Right hindlimb (tissue), 1 donor: Measurements from ENCODE around the gene TPI1.
A peak's percentile ranks its signal among the peaks of the same experiment; 100 is the strongest.
"Not testable (repeated sequence)": the region's sequence is repeated elsewhere in the genome, so short reads cannot be mapped to it uniquely, and the experiment has no call there.

Source experiments
- DNase-seq: peaks from one replicate; pipeline ENCODE4 v3.0.0-alpha.2; 2018

The TPI1 gene

GRCh38 chr12:6894321-6894720 lies 27.0 kb downstream of the TPI1 start:
- DNase-seq = no peak

GRCh38 chr12:6896846-6897435 lies 29.6 kb downstream of the TPI1 start:
- DNase-seq = no peak

- no peak for DNase-seq
These were observed 32.1 kb downstream of the TPI1 start for GRCh38 chr12:6899427-6899826.

- DNase-seq = peak; percentile 57
These were observed 32.6 kb downstream of the TPI1 start for GRCh38 chr12:6899837-6900519.

GRCh38 chr12:6902448-6902847 lies 35.1 kb downstream of the TPI1 start:
- no peak for DNase-seq

GRCh38 chr12:6903722-6904121 lies 36.4 kb downstream of the TPI1 start:
- DNase-seq = no peak

GRCh38 chr12:6904280-6905276 lies 37.2 kb downstream of the TPI1 start, which contains the start of gene LRRC23:
TSS of gene LRRC23 (plus strand) at chr12:6904822. CDS start at chr12:6905634, 812 bp downstream.
- peak; percentile 98 for DNase-seq

GRCh38 chr12:6905414-6906040 lies 38.2 kb downstream of the TPI1 start:
- no peak for DNase-seq

GRCh38 chr12:6908141-6908540 lies 40.8 kb downstream of the TPI1 start:
- DNase-seq = not testable (repeated sequence)

- DNase-seq = no peak
These were observed 42.3 kb downstream of the TPI1 start for GRCh38 chr12:6909421-6910145.

- DNase-seq = no peak
These were observed 45.0 kb downstream of the TPI1 start for GRCh38 chr12:6912164-6912935.

GRCh38 chr12:6914246-6914946 lies 47.1 kb downstream of the TPI1 start, which contains the start of gene ENO2:
TSS of gene ENO2 (plus strand) at chr12:6914580. CDS start at chr12:6915833, 1,253 bp downstream.
- DNase-seq = peak; percentile 82

- no peak for DNase-seq
These were observed 47.8 kb downstream of the TPI1 start for GRCh38 chr12:6914947-6915788.

GRCh38 chr12:6915789-6916285 lies 48.5 kb downstream of the TPI1 start:
- DNase-seq = no peak

GRCh38 chr12:6916426-6917200 lies 49.3 kb downstream of the TPI1 start:
- DNase-seq = no peak

GRCh38 chr12:6917491-6918231 lies 50.3 kb downstream of the TPI1 start:
- no peak for DNase-seq

GRCh38 chr12:6919588-6919987 lies 52.3 kb downstream of the TPI1 start:
- no peak for DNase-seq
